ENCODE data around the gene USP10. TPM values are rescaled to one million over a fixed set of nuclear protein-coding genes. Genes with fewer than 3 reads are reported as not detected.

USP10 gene
- polyA plus RNA-seq, 3 donors: 38.7 to 115 (median 90.9) TPM

DNA sequence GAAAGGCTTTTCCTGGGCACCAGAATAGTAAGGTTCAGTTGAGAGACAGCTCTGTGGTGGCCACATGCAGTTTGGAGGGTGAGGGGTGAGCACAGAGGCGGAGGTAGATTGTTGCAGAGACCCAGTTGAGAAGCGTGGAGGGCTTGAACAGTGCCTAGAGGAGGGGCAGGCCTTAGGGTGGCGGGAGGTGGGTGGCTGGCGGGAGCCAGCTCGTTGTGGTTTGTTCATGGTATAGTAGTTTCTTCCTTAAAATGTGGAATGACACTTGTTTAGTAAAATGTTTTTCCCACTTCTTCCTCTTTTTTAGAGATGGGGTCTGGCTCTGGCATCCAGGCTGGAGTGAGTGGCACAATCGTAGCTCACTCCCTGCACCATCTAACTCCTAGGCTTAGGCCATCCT lies 14.2 kb downstream of the USP10 start:
- peak overlapping the region; percentile 3 to 87 (median 76) for H3K27ac Mint-ChIP-seq

DNA sequence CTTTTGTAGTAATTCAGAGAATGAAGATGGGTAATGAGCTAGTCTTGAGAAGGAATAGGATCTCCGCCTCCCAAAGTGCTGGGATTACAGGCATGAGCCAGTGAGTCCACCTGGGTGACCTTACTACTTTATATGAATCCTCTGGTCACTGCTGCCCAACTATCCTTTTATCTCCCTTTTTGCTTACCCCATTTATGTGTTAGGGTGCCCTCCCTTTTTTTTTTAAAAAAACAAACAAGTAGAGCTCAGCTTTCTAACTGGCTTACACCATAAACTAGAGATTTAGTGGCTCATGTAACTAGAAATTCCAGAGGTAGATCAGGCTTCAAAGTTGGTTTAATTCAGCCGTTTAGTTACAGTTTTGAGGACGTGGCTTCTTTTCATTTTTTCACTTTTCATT lies 15.6 kb downstream of the USP10 start:
- intact Hi-C loops (cut with micrococcal nuclease): no loop called here
- H2AFZ ChIP-seq (ENCODE audit: insufficient read depth, low read depth, low read length, poor library complexity, severe bottlenecking): no peak overlapping the region
- TF ChIP-seq, protein P1, sequence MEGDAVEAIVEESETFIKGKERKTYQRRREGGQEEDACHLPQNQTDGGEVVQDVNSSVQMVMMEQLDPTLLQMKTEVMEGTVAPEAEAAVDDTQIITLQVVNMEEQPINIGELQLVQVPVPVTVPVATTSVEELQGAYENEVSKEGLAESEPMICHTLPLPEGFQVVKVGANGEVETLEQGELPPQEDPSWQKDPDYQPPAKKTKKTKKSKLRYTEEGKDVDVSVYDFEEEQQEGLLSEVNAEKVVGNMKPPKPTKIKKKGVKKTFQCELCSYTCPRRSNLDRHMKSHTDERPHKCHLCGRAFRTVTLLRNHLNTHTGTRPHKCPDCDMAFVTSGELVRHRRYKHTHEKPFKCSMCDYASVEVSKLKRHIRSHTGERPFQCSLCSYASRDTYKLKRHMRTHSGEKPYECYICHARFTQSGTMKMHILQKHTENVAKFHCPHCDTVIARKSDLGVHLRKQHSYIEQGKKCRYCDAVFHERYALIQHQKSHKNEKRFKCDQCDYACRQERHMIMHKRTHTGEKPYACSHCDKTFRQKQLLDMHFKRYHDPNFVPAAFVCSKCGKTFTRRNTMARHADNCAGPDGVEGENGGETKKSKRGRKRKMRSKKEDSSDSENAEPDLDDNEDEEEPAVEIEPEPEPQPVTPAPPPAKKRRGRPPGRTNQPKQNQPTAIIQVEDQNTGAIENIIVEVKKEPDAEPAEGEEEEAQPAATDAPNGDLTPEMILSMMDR (IDR thresholded peaks at IDR 0.05): no peak
- 72% methylated on average over 3 of the region's 3 CpGs for WGBS (ENCODE audit: insufficient coverage)
- H3K27me3 ChIP-seq (ENCODE audit: control insufficient read depth in 2 of 2, insufficient read depth in 2 of 2, low read length in 2 of 2): no peaks in the 10 kb centered on the region
- Mint-ChIP-seq H3K36me3 (peaks cover 21 to 23% of the 10 kb centered on the region in 2 donors), H3K9me3 (no peaks in the 10 kb centered on the region), H3K4me3 (no peak overlapping the region), H3K4me1 (peaks cover 75% of the 10 kb centered on the region), H3K27me3 (ENCODE audit: low read depth in 3 of 3) (peaks cover 0 to 2% (median 0%) of the 10 kb centered on the region in 3 donors), H3K27ac (peak overlapping the region in 1 of 7 donors; percentile 83)
- H3K4me1 ChIP-seq (ENCODE audit: control insufficient read depth in 1 of 2, insufficient read depth in 2 of 2, low read length in 2 of 2): peaks cover 41 to 48% of the 10 kb centered on the region in 2 donors
- DNase-seq: no peak
- H3K4me2 ChIP-seq (replicated peaks; ENCODE audit: extremely low read depth, low read length, poor library complexity, severe bottlenecking): no peak overlapping the region
- no peaks in the 10 kb centered on the region for H3K9me3 ChIP-seq (replicated peaks in 1 of 2; ENCODE audit: control insufficient read depth in 1 of 2, insufficient read depth in 1 of 2, low read length in 2 of 2)
- H4K20me1 ChIP-seq (ENCODE audit: insufficient read depth, low read length): peaks cover 96% of the 10 kb centered on the region
- peaks cover 0 to 26% of the 10 kb centered on the region in 2 donors for H3K36me3 ChIP-seq (replicated peaks in 1 of 2; ENCODE audit: control insufficient read depth in 1 of 2, insufficient read depth in 2 of 2, low read length in 2 of 2)
- H3K4me3 ChIP-seq (replicated peaks in 1 of 3; ENCODE audit: low read depth in 2 of 3, low read length in 3 of 3): no peak overlapping the region
- H3K9ac ChIP-seq (ENCODE audit: insufficient read depth, low read length, poor library complexity, severe bottlenecking): no peak overlapping the region
- H3K27ac ChIP-seq (ENCODE audit: low read depth in 1 of 2, low read length in 2 of 2): peak overlapping the region in 1 of 2 donors; percentile 47
- H3K79me2 ChIP-seq (ENCODE audit: insufficient read depth, low read length): peaks cover 99% of the 10 kb centered on the region

More for the DNA sequence above, 14.2 kb downstream of the USP10 start:
- H3K27me3 ChIP-seq (ENCODE audit: control insufficient read depth in 2 of 2, insufficient read depth in 2 of 2, low read length in 2 of 2): no peaks in the 10 kb centered on the region
- peak overlapping the region in 1 of 3 experiments; percentile 33 for H3K4me3 ChIP-seq (replicated peaks in 1 of 3; ENCODE audit: low read depth in 2 of 3, low read length in 3 of 3)
- peaks cover 99% of the 10 kb centered on the region for H3K79me2 ChIP-seq (ENCODE audit: insufficient read depth, low read length)
- peak in 2 of 3 donors; percentile 25 to 35 for DNase-seq
- no peak overlapping the region for H2AFZ ChIP-seq (ENCODE audit: insufficient read depth, low read depth, low read length, poor library complexity, severe bottlenecking)
- 0% methylated on average over 2 of the region's 6 CpGs for WGBS (ENCODE audit: insufficient coverage)
- H3K27me3 Mint-ChIP-seq (ENCODE audit: low read depth in 3 of 3): peaks cover 0 to 2% (median 0%) of the 10 kb centered on the region in 3 donors
- H3K36me3 Mint-ChIP-seq: peaks cover 28% of the 10 kb centered on the region in 2 donors
- no peaks in the 10 kb centered on the region for H3K9me3 Mint-ChIP-seq
- H3K9me3 ChIP-seq (replicated peaks in 1 of 2; ENCODE audit: control insufficient read depth in 1 of 2, insufficient read depth in 1 of 2, low read length in 2 of 2): no peaks in the 10 kb centered on the region
- H3K27ac ChIP-seq (ENCODE audit: low read depth in 1 of 2, low read length in 2 of 2): peak overlapping the region; percentile 4 to 60
- peak overlapping the region; percentile 37 for H3K4me2 ChIP-seq (replicated peaks; ENCODE audit: extremely low read depth, low read length, poor library complexity, severe bottlenecking)
- H3K4me3 Mint-ChIP-seq: peak overlapping the region; percentile 21 to 77
- intact Hi-C loops (cut with micrococcal nuclease): no loop called here
- TF ChIP-seq, protein P1 (IDR thresholded peaks at IDR 0.05): no peak
- H3K4me1 Mint-ChIP-seq: peaks cover 74% of the 10 kb centered on the region
- H3K9ac ChIP-seq (ENCODE audit: insufficient read depth, low read length, poor library complexity, severe bottlenecking): no peak overlapping the region
- H4K20me1 ChIP-seq (ENCODE audit: insufficient read depth, low read length): peaks cover 96% of the 10 kb centered on the region
- peaks cover 0 to 33% of the 10 kb centered on the region in 2 donors for H3K36me3 ChIP-seq (replicated peaks in 1 of 2; ENCODE audit: control insufficient read depth in 1 of 2, insufficient read depth in 2 of 2, low read length in 2 of 2)
- H3K4me1 ChIP-seq (ENCODE audit: control insufficient read depth in 1 of 2, insufficient read depth in 2 of 2, low read length in 2 of 2): peaks cover 31 to 34% of the 10 kb centered on the region in 2 donors
